AG09309 (cell line): Measurements from ENCODE around the gene MGAT5B.

Experiments
- DNase-seq: peaks from one replicate; pipeline ENCODE4 v3.0.0-alpha.2; 2010; ENCODE audit warnings: low read depth
- H3K4me3 ChIP-seq: 2 replicates; pipeline ENCODE4 v1.5.1; 2011; ENCODE audit warnings: mild to moderate bottlenecking, low read depth, low read length, moderate library complexity; ENCODE audit not compliant: control insufficient read depth
- TF ChIP-seq, protein P1 (sequence below): IDR thresholded peaks from 2 replicates; pipeline ENCODE4 v1.5.1; 2011; ENCODE audit warnings: mild to moderate bottlenecking, low read depth, low read length, inconsistent platforms; ENCODE audit not compliant: insufficient read depth, control insufficient read depth; ENCODE audit errors: missing control alignments

Gene MGAT5B

DNA sequence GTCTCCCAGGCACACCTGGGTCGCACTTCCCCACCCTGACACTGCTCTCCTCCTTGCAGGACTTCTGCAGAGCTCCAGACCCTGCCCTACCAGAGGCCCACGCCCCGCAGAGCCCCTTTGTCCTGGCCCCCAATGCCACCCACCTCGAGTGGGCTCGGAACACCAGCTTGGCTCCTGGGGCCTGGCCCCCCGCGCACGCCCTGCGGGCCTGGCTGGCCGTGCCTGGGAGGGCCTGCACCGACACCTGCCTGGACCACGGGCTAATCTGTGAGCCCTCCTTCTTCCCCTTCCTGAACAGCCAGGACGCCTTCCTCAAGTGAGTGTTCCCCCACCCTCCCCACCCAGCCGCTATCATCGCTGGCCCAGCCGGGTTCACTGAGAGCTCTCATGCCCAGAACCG lies 79.6 kb downstream of the MGAT5B start:
- DNase-seq: no peak
- H3K4me3 ChIP-seq: no peak overlapping the region
- TF ChIP-seq, protein P1, sequence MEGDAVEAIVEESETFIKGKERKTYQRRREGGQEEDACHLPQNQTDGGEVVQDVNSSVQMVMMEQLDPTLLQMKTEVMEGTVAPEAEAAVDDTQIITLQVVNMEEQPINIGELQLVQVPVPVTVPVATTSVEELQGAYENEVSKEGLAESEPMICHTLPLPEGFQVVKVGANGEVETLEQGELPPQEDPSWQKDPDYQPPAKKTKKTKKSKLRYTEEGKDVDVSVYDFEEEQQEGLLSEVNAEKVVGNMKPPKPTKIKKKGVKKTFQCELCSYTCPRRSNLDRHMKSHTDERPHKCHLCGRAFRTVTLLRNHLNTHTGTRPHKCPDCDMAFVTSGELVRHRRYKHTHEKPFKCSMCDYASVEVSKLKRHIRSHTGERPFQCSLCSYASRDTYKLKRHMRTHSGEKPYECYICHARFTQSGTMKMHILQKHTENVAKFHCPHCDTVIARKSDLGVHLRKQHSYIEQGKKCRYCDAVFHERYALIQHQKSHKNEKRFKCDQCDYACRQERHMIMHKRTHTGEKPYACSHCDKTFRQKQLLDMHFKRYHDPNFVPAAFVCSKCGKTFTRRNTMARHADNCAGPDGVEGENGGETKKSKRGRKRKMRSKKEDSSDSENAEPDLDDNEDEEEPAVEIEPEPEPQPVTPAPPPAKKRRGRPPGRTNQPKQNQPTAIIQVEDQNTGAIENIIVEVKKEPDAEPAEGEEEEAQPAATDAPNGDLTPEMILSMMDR: no peak

DNA sequence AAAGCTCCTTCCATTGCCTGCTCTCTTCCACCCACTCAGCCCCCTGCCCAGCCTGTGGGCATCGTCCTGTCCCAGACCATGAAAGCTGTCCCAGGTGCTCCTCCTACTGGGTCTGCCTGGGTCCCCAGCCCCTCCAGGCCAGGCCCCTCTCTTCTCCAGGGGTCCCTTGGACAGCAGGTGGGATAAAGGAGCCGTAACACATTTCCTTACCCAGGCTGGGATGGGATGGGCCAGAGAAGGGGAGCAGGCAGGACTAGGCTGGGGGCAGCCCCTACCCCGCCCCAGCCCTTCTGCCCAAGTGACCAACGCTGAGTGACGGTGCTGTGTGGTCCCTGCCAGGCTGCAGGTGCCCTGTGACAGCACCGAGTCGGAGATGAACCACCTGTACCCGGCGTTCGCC lies 80.1 kb downstream of the MGAT5B start:
- no peak overlapping the region for H3K4me3 ChIP-seq
- no peak for DNase-seq
- TF ChIP-seq, protein P1: no peak

DNA sequence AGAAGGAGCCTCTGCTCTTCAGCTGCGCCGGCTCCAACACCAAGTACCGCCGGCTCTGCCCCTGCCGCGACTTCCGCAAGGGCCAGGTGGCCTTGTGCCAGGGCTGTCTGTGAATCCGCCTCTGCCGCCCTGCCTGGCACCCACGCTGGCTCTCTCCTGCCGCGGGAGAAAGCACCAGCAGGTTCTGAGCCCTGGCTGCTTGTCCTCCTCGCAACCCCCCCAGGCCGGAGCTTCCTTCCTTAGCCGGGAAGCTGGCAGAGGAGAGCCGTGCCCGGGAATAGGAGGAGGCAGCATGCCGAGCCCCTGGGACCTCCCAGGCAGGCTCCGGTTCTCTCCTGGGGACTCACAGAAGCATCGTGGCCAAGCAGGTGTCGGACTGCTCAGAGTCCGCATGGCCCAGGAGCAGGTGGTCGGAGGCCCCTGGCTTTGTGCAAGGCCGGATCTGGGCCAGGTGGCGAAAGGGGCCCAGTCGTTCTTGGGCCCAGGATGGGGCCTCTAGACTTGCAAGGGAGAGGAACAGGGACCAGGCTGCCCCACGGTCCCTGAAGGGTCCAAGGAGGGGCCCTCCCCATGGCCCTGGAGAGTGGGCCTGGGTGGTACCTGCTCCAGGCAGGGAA lies 80.6 kb downstream of the MGAT5B start:
- no peak for DNase-seq
- no peak overlapping the region for H3K4me3 ChIP-seq
- TF ChIP-seq, protein P1: no peak

DNA sequence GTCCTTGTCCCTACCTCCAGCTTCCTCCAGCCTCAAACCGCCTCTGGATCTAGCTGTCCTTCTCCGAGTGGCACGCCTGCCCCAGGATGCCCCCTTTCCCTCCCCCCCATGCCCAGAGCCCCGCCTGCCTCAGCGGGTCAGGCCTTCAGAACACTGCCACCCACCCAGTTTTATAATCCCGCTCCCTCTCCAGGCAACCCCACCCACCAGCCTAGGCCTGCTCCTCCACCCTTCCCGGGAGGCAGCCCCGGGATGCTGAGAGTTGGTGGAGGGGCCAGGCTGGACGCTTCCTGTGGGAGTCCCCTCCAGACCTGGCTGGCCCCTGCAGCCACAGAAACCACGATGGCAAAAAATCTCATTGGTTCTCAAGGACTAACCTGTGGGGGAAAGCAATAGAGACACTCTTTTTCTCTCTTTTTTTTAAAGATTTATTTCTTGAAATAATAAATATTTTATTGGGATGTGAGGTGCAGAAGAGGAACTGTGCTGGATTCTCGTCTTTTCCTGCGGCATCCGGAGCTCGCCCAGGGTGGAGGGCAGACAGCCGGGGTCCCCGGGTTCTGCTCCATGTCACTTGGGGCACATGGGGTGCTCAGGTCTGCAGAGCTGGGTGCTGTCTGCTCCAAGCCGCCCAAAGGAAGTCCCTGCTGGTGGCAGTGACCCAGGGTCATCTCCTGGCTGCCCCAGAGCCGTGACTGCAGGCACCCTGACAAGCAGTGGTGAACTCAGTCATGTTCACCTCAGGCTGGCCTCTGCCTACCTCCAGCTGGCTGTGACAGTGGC lies 81.9 kb downstream of the MGAT5B start:
- DNase-seq: no peak
- TF ChIP-seq, protein P1: no peak
- no peak overlapping the region for H3K4me3 ChIP-seq

- TF ChIP-seq, protein P1: no peak
- DNase-seq: no peak
- no peak overlapping the region for H3K4me3 ChIP-seq
Measured at GRCh38 chr17:76951375-76951905, 83.2 kb downstream of the MGAT5B start.

DNA sequence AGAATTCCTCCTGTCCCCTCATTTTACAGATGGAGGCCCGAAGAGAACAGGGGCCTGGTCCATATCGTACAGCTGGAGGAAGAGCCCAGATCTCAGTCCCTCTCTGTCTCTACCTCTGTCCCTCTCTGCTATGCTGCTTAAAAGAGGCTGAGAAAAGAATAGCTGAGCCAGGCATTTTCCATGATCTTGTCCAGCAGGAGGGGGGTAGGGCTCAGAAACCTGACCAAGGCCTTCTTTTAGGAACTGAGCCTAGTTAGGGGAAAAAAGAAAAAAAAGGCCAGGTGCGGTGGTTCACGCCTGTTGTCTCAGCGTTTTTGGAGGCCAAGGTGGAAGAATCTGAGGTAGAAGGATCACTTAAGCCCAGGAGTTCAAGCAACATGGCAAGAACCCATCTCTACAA lies 84.2 kb downstream of the MGAT5B start:
- no peak for DNase-seq
- TF ChIP-seq, protein P1: no peak
- H3K4me3 ChIP-seq: no peak overlapping the region

- no peak overlapping the region for H3K4me3 ChIP-seq
- TF ChIP-seq, protein P1: no peak
- DNase-seq: no peak
Measured at GRCh38 chr17:76953066-76953465, 84.9 kb downstream of the MGAT5B start.
